AG10803 (cell line): Measurements from ENCODE around the gene HERC3.

ENCODE experiments used
- DNase-seq: peaks from one replicate; pipeline ENCODE4 v3.0.0; 2010; ENCODE audit warnings: low read depth
- H3K4me3 ChIP-seq: 2 replicates; pipeline ENCODE4 v1.5.1; 2011; ENCODE audit warnings: mild to moderate bottlenecking, low read length, control low read depth
- CTCF ChIP-seq: conservative IDR thresholded peaks from 2 replicates; pipeline ENCODE4 v1.5.1; 2011; ENCODE audit warnings: mild to moderate bottlenecking, low read length, control low read depth, inconsistent platforms

The HERC3 gene

DNA sequence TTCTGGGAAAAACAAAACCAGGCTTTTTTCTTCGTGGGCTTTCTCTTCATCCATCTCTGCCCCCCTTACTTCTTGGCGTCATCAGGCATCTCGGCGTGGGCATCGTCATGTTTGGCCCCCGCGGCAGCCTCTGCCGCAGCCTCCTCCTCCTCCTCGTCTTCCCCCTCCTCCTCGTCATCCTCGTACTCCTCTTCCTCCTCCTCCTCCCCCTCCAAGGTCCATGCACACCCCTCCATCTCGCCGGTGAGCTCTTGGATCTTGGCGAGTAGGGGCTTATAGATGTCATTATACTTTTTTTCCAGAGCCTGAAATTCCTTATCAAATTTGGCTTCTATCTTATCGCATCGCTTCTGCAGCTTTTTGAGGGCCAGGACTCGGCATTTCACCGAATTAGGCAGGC is 104.9 kb downstream of the HERC3 start:
- peak; percentile 32 for DNase-seq
- no peak for TF ChIP-seq CTCF
- H3K4me3 ChIP-seq: peak overlapping the region; percentile 74

DNA sequence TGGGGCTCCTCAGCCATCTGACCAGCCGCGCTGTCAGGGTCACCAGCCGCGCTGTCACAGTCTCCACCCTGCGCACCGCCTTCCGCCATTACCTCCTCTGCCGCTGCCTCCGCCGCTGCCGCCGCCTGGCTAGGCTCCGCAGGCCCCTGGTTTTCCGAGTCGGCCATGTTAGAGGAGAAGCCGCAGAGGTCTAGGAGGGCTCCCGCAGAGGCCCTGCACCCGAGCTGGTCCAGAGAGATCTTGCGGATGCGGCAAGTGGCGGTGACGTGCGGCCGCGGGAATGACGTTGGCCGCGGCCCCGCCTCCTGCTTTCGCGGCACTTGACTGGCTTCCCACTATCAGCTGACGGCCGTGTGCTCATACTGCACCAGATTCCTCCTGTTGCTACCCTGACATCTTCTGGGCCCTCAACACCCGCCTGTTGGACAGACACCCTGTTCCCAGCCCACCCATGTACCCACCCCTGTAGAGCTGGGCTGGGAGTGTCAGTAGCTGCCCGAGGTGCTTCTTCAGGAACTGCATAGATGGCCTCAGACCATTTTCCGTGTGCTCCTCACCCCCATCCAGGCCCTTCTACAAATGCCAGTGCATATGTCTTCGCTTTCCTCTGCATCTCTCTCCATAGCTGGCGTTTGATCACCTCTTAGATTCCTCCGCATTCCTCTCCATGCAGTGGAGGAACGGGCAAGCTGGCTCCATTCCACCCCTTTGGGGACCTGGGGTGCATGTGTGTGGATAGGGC is 105.5 kb downstream of the HERC3 start, which contains the start of gene NAP1L5:
NAP1L5 (minus strand) TSS at position 242 of the 742 bp plus-strand sequence; CDS start at position 167, 75 bp downstream.
- H3K4me3 ChIP-seq: peak within 1 kb of the TSS; percentile 74
- no peak for TF ChIP-seq CTCF
- peak; percentile 67 for DNase-seq

DNA sequence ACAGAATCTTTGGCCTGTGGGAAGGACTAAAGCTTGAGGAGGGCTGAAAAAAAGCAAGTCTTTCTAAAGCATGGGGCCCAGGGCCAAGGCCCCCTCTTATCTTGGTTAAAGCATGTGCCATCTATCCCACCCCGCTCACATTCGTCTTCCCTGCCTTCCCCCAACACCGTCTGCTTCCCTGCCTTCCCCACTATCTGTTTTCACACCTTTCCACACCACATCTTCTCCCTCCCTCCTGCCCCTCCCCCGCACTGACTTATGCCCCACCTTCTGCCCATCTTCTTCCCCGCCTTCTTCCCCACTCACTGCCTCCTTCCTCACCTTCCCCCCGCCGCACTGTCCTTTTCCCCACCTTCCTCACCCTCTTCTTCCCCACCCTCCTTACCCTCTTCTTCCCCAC is 106.2 kb downstream of the HERC3 start:
- H3K4me3 ChIP-seq: no peak overlapping the region
- DNase-seq: no peak
- TF ChIP-seq CTCF: no peak

DNA sequence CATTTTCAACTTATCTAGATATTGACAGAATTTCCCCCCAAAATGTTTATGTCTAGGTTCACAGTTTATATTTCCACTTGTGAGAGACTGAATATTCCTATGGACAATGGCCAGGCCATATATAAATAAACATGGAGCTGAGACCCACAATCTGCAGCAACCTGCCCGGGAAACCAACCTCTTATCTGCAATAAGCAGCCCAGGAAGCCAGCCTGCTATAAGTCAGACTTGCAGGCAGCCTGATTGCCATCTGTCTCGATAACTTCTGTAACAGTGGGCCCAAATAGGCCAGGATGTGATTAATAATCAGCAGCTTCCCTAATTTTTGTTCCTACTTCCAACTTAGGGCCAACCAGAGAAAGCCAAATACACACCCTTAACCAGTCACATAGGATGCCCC is 110.5 kb downstream of the HERC3 start:
- no peak for DNase-seq
- no peak for TF ChIP-seq CTCF
- H3K4me3 ChIP-seq: no peak overlapping the region

GRCh38 chr4:88705223-88705622 is 112.9 kb downstream of the HERC3 start:
- H3K4me3 ChIP-seq: no peak overlapping the region
- DNase-seq: no peak
- TF ChIP-seq CTCF: no peak

- TF ChIP-seq CTCF: no peak
- H3K4me3 ChIP-seq: no peak overlapping the region
- peak; percentile 58 for DNase-seq
These were observed 113.7 kb downstream of the HERC3 start for GRCh38 chr4:88705805-88706492.

- H3K4me3 ChIP-seq: no peak overlapping the region
- peak; percentile 76 for DNase-seq
- TF ChIP-seq CTCF: peak; percentile 80
These were observed 114.3 kb downstream of the HERC3 start for GRCh38 chr4:88706574-88706973.
